NCI-H128 (cell line): ENCODE results near the gene GYS2.
A peak's percentile ranks its signal among the peaks of the same experiment; 100 is the strongest.

Experiments
- DNase-seq: peaks from one replicate; lab custom pipeline; 2025; ENCODE audit not compliant: unreplicated experiment; lab: John Stamatoyannopoulos, UW

Gene GYS2

DNA sequence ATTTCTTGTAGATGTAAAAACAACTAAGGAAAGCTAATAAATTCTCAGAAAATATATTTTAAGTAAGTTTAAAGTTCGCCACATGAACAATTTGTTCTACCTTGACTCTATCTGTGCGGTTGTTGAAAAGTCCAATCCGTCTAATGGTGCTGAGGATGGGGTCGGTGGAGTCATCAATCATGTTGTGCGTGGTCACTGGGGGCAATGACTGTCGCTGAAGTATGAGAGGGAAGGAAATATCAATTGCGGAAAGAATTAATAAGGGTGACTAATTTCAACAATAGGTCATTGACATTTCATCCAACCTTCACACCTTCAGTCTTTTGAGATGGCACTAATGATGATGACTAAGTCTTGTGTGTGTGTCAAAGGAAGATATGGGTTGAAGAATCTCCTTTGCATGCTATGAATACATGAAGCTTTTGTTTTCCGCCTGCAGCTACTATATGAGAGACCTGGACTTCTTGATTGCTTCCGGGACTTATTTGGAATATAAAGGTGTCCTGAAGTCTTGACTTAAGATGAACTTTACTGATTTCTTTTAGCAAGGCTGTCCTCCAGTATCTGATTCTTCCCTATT lies 46.5 kb downstream of the GYS2 start:
- DNase-seq: no peak

DNA sequence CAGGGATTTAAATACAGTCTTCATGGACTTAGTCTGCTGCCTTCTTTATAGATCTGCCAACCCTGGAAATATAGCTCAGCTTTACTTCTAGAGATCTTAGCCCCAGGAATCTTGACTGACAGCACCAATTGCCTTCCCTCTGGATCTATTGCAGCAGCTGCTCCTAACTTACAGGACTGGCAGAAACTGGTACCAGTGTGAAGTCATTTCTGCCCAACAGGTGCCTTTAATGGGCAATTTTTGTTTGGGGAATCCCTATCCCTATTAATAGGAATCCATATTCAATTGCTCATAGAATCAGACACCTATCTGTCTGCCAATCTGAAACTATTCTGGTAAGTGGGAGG lies 51.3 kb downstream of the GYS2 start:
- no peak for DNase-seq

DNA sequence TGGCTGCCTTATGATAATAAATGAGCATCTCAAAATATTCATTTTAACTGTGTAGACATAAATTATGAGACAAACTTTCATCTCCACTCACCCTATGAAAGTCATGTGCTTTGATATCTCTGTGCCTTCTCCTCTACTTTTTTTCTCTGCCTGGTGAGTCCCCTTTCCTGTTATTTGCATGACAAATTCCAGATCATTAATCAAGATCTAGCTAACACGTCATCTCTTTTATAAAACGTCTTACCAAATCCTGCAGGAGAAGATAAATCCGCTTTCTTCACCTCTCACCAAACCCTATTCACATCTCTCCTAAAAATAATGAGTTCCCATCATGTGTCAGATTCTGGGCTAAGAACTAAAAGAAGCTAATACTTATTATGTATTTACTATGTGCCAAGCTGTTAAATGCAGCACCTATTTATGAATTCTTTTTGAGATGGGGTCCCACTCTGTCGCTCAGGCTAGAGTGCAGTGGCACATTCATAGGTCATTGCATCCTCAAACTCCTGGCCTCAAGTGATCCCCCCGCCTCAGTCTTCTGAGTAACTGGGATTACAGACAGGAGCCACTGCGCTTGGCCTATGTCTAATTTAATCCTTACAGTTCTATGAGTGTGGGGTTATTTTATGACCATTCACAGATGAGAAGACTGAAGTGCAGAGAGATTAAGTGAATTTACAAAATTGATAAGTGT lies 51.9 kb downstream of the GYS2 start:
- no peak for DNase-seq

DNA sequence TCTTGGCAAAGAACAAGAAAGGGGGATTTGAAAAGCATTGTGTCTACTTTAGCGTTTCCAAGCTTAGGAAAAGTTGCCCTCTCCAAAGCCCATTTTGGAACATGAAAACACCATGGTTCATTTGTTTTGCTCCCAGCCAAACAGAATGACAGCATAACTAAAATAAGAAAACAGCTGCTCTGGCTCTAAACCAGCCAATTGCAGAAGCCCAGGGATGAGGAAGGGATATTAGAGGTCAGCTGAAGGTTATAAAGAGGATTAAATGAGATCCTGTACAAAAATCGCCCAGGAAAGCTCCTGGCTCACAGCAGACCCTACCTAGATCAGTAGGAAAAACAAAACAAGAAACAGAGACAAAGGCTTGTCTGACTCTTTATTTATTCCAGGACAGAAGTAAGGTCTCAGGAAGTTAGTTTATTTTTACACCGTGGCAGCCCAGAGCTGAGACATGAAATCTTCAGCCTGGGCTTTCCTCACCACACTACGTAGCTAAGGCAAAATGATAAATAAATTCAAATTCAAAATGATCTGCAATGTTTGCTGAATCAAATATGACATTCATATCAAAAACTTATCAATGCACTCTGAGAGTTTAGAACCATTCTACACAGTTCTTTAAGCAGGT lies 52.7 kb downstream of the GYS2 start:
- DNase-seq: no peak

DNA sequence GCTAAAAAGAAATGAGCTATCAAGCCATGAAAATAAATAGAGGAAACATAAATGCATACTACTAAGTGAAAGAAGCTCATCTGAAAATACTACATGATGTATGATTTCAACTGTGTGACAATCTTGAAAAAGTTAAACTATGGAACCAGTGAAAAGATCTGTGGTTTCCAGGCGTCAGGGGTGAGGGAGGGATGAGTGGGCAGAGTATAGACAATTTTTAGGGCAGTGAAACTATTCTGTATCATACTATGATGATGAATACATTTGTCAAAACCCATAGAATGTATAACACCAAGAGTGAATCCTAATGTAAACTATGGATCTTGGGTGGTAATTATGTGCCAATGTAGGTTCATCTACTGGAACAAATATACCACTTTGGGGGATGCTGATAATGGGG lies 57.2 kb downstream of the GYS2 start:
- DNase-seq: no peak

DNA sequence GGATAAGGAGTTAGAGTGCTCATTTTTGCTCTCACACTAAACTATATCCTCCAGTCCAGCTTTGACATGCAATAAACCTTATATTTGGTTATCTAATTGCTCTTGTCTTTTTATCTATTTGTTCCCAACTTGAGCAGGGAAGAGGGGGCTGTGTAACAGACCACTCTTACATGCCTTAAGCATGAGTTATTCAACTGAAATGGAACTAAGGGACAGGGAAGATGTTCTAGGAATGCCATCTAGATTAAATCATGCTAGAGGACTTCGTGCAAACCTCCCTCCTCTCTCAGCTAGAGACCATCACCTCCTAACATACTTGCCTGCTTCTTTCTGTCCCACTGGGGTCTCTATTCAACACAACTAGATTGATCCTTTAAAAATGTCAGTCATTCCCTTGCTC lies 57.9 kb downstream of the GYS2 start:
- no peak for DNase-seq

DNA sequence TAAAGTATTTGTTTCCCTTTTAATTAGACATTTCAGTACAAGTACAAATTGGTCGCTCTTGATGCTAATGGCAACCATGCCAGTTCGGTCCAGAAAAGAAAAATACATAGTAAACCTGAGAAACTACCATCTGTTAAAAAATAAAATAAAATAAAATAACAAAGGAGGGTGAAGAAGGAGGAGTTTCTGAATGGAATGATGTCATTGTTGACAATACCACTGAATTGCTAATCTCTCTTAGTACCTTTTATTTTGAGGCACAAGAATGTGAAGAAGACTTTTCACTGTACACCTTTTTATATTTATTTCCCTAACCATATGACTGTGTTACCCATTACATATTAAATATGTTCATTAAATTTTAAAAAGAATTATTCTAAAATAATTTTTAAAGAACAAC lies 59.1 kb downstream of the GYS2 start:
- DNase-seq: no peak

DNA sequence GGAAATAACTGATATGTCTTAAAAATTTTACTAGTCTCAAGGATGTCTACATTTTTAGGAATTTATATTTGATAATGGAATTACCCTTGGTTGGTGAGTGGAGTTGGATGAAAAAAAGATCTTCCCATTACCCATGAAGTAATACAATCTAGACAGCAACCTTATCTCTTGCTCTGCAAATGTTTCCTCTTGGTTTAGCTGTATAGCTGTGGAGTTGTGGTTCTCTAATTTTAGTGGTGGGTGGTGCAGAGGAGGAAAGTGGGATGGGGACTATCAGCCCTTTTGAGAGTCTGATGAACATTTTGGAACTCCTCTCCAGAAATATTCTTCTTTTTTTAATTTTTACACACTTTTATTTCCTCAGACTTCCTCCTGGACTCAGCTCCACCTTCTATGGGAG lies 61.5 kb downstream of the GYS2 start:
- no peak for DNase-seq

DNA sequence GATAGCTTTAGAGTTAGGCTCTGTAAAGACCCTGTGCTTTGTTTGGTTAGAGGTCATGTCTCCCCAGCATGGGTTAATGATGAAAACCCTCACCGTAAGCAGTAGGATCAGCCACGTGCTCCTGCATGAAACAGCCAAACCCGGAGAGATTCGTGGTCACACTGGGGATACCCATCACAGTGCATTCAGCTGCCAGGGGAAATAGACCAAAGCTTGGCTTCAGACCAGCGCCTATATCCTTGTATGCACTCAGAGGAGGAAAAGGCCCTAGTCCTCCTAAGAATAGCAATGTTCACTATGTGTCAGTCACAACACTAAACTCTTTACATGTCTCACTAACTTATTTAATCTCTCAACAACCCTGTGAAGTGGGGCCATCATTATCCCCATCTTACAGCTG lies 62.2 kb downstream of the GYS2 start:
- no peak for DNase-seq

DNA sequence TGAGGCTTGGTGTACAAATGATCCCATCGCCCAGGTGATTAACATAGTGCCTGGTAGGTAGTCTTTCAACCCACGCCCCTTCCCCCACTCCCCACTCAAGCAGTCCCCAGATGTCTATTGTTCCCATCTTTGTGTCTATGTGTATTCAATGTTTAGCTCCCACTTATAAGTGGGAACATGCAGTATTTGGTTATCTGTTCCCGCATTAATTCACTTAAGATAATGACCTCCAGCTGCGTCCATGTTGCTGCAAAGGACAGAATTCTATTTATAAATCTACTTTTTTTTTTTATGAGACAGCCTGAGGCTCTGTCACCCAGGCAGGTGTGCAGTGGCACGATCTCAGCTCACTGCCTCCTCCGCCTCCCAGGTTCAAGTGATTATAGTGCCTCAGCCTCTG lies 62.9 kb downstream of the GYS2 start:
- no peak for DNase-seq

DNA sequence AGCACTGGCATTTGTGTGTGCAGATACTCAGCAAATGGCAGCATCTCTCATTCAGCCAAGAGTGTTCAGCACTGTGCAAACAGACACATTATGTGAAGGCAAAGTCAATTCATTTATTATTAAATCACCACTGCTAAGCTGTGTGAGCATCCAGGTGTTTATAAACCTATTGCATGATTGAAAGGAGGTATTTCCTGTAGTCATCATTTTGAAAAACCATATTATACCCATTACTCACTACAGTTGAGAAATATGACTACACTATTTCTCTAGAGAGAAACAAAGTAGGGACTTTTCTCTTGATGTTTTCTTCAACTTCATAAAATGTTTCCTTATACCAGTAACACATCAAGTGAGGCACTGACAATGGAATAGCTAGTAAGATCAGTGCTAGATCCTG lies 64.8 kb downstream of the GYS2 start:
- DNase-seq: no peak

DNA sequence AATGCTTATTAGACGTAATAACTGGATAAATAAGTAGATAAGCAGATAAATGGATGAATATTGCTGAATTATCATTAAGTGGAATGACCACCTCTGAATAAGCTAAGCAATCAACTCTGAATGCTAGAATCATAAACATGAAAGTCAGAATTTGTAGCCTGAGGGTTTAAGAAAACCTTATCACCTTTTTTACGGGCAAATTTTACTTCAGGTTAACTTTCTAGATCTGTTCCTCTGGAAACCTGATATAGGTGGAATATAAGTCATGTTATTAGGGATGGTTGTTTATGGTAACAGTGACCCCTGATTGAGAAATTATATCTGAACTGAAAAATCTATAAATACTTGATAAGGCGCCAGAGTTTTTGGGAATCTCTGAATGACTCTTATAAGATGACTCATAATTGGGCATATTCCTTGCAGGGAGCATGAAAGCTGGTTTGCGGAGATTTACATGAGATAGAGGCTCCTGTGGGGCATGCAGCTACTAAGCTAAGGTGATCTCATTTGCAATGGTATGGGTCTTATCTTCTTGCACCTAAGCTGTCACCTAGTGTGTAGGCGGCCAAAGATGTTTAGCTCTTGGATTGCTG lies 66.5 kb downstream of the GYS2 start:
- DNase-seq: no peak

DNA sequence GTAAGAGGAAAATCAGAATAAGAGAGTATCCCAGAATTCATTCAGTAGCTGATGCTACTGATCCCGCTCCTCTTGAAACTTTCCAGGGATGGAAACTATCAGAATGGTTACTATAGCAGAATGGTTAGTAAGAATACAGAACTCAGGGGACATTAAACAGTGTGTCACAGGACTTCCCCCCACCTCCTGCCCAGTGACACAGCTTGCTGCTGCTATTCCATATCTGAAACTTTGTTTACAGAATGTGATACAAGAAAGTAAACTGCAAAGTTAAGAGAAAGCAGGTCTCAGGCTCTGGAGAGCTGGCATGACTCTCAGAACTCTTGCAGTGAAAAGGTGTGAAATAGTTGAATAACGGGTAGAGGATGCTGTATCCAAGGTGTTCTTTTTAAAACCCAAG lies 75.2 kb downstream of the GYS2 start:
- DNase-seq: no peak

DNA sequence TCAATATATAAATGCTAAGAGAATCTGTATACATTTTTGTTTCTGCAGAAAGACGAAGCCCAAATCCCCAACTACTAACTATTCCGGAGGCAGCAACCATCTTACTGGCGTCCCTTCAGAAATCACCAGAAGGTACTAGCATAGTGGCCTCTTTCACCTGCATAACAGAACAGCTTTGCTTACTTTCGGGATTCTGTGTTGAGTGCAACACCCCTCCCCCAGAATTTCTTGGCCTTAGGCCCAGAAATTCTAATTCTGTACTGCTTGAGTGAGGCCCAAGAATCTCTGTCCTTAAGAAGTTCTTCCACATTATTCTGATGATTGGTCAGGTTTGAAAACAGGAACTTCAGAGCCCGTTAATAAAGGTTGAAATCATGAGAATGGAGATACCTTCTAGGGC lies 75.7 kb downstream of the GYS2 start:
- DNase-seq: no peak

DNA sequence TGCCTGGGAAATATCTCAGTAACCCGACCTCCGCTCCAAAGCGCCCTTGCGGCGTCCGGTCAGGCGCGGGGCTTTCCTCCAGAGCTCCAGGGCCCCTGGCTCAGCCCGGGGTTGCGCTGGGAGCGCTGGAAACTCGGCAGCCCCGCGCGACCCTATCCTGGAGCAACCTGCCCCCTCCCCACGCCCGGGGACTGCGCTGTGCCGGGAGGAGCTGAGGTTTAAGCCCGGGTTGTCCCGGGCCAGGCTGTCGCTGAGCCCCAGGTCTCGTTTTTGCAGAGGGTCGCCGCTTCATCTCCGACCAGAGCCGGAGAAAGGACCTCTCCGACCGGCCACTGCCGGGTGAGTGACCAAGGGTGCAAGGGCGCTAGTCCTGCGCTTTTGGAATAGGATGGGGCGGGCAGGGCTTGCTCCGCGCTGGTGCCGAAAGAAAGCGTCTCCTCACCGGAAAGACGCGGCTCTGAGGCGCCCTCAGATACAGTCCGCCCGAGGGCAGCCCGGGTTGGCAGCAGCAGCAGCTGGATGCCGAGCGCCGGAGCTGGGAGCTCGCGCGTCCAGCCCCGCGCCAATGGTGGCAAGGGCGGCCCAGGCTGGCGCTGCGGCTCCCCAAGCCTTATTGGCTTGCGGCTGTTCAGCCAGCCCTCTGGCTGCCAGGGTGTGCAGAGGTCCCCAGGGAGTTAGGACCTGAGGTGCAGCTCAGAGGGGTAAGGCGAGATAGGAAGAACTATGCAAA lies 77.0 kb downstream of the GYS2 start:
- DNase-seq: peak; percentile 14

DNA sequence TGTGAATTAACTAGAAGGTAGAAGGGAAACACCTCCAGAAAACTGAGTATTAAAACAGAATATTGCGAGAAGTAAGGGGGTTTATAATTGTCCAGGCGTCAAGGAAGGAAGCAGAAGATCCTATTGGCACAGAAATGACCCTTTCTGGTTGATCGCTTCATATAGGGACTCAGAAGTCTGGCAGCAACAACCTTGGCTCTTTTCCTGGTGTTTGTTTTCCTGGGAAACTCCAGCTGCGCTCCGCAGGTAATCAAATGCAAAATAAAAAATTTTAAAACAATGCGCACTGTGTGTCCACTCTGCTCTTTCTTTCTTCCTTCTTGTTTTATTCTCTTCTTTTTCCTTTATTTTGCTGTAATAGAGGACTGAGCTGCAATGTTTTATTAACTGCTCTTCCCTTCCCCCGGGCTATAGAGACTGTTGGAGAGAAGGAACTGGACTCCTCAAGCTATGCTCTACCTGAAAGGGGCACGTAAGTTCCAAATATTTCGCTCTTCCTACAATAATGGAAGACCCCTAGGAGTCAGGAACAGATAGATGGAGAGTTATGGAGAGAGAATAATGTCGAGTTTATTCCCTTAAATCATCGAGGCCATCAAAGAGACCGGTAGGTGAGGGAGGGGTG lies 77.8 kb downstream of the GYS2 start:
- DNase-seq: no peak

DNA sequence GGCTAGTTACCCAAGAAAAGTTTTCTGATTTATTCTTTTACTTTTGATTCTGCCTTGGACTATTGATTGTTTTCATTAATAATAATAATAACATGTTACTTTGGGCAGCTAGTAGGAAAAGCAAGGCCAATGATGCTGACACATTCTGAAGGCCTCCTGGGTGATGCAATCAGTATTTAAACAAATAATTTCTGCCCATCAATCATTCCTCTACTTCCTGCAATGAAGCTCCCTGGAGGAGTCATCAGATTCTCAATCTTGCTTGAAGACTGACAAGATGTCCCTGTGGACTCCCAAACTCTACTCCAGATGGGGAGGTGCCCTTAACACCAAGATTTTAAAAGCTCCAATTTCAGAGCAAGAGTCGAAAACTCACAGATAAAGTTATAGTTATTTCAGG lies 78.6 kb downstream of the GYS2 start, which contains the start of gene SPX:
TSS of gene SPX (plus strand) at position 244 of the 400 bp plus-strand sequence. CDS start 177 bp downstream, outside the sequence.
- DNase-seq: no peak

DNA sequence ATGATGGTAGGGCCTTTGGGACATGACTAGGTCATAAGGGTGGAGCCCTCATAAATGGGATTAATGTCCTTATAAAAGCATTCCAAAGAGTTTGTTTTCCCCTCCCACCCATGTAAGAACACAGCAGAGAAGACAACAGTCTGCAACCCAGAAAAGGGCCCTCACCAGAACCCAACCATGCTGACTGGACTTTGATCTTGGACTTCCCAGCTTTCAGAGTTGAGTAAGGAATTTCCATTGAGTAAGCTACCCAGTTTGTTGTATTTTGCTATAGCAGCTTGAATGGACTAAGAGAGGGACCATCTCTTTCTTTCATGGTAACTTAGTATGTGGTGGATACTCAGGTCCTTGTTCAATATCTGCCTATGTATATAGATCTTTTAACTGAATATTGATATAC lies 81.5 kb downstream of the GYS2 start:
- no peak for DNase-seq

DNA sequence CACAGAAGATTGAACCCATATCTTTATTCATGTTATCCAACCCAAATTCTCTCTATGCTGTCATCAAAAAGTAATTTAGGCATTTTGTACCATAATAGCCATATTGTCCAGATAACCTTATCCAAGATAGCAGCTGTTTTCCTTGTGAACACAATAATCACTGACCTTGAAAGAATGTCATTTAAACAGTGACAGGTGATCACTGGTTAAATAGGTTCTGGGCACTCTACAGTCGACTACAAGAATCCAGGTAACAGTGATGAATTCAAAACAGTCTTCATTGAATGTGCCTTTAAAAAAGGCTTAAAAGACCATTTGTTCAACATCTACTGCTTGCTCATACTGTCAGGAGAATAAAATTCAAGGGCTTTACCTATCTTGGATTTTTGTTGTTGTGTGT lies 83.1 kb downstream of the GYS2 start:
- no peak for DNase-seq

DNA sequence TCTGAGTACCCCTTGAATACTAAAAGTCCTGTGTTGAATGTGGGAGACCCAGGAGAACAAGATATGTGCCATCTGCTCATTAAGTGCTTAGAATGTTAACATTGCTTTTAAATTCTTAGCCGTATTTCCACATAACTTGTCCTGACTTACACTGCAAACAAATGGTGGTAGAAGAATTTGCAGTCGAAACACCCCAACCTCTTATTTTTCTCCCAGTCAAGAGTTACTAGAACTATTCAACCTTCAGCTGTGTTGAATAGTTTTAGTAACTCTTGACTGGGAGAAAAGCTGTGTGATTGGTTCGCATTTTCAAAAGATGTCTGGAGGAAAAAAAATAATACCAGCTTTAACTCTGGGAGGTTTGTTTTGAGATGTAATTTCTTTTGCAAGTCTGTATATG lies 86.2 kb downstream of the GYS2 start:
- DNase-seq: no peak

DNA sequence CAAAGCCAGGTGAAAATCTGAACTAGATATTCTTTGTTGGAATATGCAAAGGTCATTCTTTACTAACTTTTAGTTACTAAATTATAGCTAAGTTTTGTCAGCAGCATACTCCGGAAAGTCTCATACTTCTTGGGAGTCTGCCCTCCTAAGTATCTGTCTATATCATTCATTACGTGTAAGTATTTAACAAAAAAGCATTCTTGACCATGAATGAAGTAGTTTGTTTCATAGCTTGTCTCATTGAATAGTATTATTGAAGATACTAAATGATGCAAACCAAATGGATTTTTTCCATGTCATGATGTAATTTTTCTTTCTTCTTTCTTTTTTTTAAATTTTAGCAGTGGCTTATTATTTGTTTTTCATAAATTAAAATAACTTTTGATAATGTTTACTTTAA lies 88.4 kb downstream of the GYS2 start:
- DNase-seq: no peak
